SK-N-MC (cell line): ENCODE measurements around the gene MEGF9.

Experiments
- EZH2 ChIP-seq: fragments of 200-600 bp; sonication (generic); IDR thresholded peaks from one replicate; pipeline ENCODE4 v1.6.1; 2017; ENCODE audit warnings: antibody characterized with exemption
- FOXP2 ChIP-seq: optimal IDR thresholded peaks from 2 replicates; pipeline ENCODE3; 2011; ENCODE audit warnings: mild to moderate bottlenecking, moderate library complexity; ENCODE audit not compliant: insufficient read depth; ENCODE audit errors: extremely low read length, control extremely low read depth
- POLR2AphosphoS5 ChIP-seq: IDR thresholded peaks from 2 replicates; pipeline ENCODE4 v1.6.1; 2012; ENCODE audit warnings: mild to moderate bottlenecking, low read depth, low read length, borderline replicate concordance

DNA sequence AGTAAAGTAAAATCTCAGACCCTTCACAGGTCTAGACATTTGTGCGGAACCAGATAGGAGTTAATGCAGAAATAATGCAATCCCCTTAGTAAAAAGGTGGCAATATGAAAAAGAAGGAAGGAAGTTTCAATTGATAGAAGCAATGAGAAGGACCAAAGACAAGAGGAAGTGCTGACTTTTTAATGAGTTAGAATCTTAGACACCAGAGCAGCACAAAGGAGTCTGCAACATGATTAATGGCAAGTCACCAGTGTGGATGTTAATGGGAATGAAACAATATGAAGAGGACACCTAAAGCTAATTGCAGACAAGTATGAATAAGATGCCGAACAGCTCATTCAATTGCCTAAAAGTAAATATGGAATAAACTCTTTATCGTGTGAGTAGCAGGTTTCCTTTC lies 50.9 kb downstream of the MEGF9 start:
- TF ChIP-seq POLR2AphosphoS5 (no peak), EZH2 (no peak), FOXP2 (no peak)
